Measurements from ENCODE around the gene TRIM9. TPM values are rescaled to one million over a fixed set of nuclear protein-coding genes. Genes with fewer than 3 reads are reported as not detected.

TRIM9 gene
- total RNA-seq, 1 experiment from 2014 or later: 0.44 TPM

- no TSS peak for BruUV-seq (replicated peaks)
- no peak for ATAC-seq
Observed at GRCh38 chr14:51014625-51015024, 80.3 kb downstream of the TRIM9 start.

GRCh38 chr14:51014086-51014485 lies 80.8 kb downstream of the TRIM9 start:
- in situ Hi-C loops (cut with HindIII; ENCODE audit: low pct_unique_long_range_greater_than_20kb, low sequenced_read_pairs) (no loop called here), intact Hi-C loops (cut with micrococcal nuclease; ENCODE audit: unreplicated experiment) (no loop called here)
- H3K4me3 ChIP-seq (ENCODE audit: low read depth in 2 of 2, low read length in 2 of 2): no peak overlapping the region
- no TSS peak for BruUV-seq (replicated peaks)
- POLR2A ChIA-PET: no interaction called here
- CTCF ChIA-PET: interaction anchor here (0.6 kb wide), 1 partner anchor 10 kb away, joined by 4 read pairs; no protein-coding TSS in a partner anchor
- no peak for TF ChIP-seq POLR2AphosphoS5 (IDR thresholded peaks at IDR 0.05; ENCODE audit: low read depth, low read length)
- ATAC-seq: no peak
- DNase-seq (ENCODE audit: low read depth, low spot score): no peak
- no peak overlapping the region for H3K27ac ChIP-seq (ENCODE audit: low read length)
- no peaks in the 10 kb centered on the region for H3K9me3 ChIP-seq (ENCODE audit: control insufficient read depth, insufficient read depth, low read depth, low read length)
- no peaks in the 10 kb centered on the region for H3K27me3 ChIP-seq (ENCODE audit: control insufficient read depth, insufficient read depth, low read length)
- no peaks in the 10 kb centered on the region for H3K36me3 ChIP-seq (ENCODE audit: control insufficient read depth, insufficient read depth, low read length)
- no peaks in the 10 kb centered on the region for H3K4me1 ChIP-seq (ENCODE audit: control insufficient read depth, insufficient read depth, low read length)

More at GRCh38 chr14:51014625-51015024, 80.3 kb downstream of the TRIM9 start:
- ChIA-PET POLR2A (no interaction called here), CTCF (interaction anchor here (0.6 kb wide), 1 partner anchor 10 kb away, joined by 4 read pairs; no protein-coding TSS in a partner anchor)
- intact Hi-C loops (cut with micrococcal nuclease; ENCODE audit: unreplicated experiment): no loop called here
- H3K9me3 ChIP-seq (ENCODE audit: control insufficient read depth, insufficient read depth, low read depth, low read length): no peaks in the 10 kb centered on the region
- no peaks in the 10 kb centered on the region for H3K4me1 ChIP-seq (ENCODE audit: control insufficient read depth, insufficient read depth, low read length)
- TF ChIP-seq POLR2AphosphoS5 (IDR thresholded peaks at IDR 0.05; ENCODE audit: low read depth, low read length) (no peak), SIN3A (IDR thresholded peaks at IDR 0.05; ENCODE audit: borderline replicate concordance, insufficient read depth, low read depth, low read length) (no peak), CTCF (IDR thresholded peaks at IDR 0.05) (no peak), REST (IDR thresholded peaks at IDR 0.05; ENCODE audit: insufficient read depth in 1 of 2, low read depth in 2 of 2, low read length in 1 of 2) (no peak), TCF7L2 (IDR thresholded peaks at IDR 0.05; ENCODE audit: low read depth, low read length) (no peak)
- in situ Hi-C loops (cut with HindIII; ENCODE audit: low pct_unique_long_range_greater_than_20kb, low sequenced_read_pairs): no loop called here
- no peak overlapping the region for H3K4me3 ChIP-seq (ENCODE audit: low read depth in 2 of 2, low read length in 2 of 2)
- DNase-seq (ENCODE audit: low read depth, low spot score): no peak
- H3K36me3 ChIP-seq (ENCODE audit: control insufficient read depth, insufficient read depth, low read length): no peaks in the 10 kb centered on the region
- H3K27me3 ChIP-seq (ENCODE audit: control insufficient read depth, insufficient read depth, low read length): no peaks in the 10 kb centered on the region
- no peak overlapping the region for H3K27ac ChIP-seq (ENCODE audit: low read length)

- no peaks in the 10 kb centered on the region for H3K4me1 ChIP-seq (ENCODE audit: control insufficient read depth, insufficient read depth, low read length)
- no peak for TF ChIP-seq REST (IDR thresholded peaks at IDR 0.05; ENCODE audit: insufficient read depth in 1 of 2, low read depth in 2 of 2, low read length in 1 of 2)
- TF ChIP-seq CTCF (IDR thresholded peaks at IDR 0.05): no peak
- no peak for TF ChIP-seq POLR2AphosphoS5 (IDR thresholded peaks at IDR 0.05; ENCODE audit: low read depth, low read length)
- no peak for TF ChIP-seq SIN3A (IDR thresholded peaks at IDR 0.05; ENCODE audit: borderline replicate concordance, insufficient read depth, low read depth, low read length)
- TF ChIP-seq TCF7L2 (IDR thresholded peaks at IDR 0.05; ENCODE audit: low read depth, low read length): no peak
Observed at GRCh38 chr14:51012055-51012454, 82.8 kb downstream of the TRIM9 start.

More at GRCh38 chr14:51012055-51012454, 82.8 kb downstream of the TRIM9 start:
- DNase-seq (ENCODE audit: low read depth, low spot score) (no peak), ATAC-seq (no peak)
- no peaks in the 10 kb centered on the region for H3K9me3 ChIP-seq (ENCODE audit: control insufficient read depth, insufficient read depth, low read depth, low read length)
- BruUV-seq (replicated peaks): no TSS peak
- ChIA-PET CTCF (no interaction called here), POLR2A (no interaction called here)
- intact Hi-C loops (cut with micrococcal nuclease; ENCODE audit: unreplicated experiment): no loop called here
- in situ Hi-C loops (cut with HindIII; ENCODE audit: low pct_unique_long_range_greater_than_20kb, low sequenced_read_pairs): no loop called here
- H3K4me3 ChIP-seq (ENCODE audit: low read depth in 2 of 2, low read length in 2 of 2): no peak overlapping the region
- H3K27me3 ChIP-seq (ENCODE audit: control insufficient read depth, insufficient read depth, low read length): no peaks in the 10 kb centered on the region
- H3K36me3 ChIP-seq (ENCODE audit: control insufficient read depth, insufficient read depth, low read length): no peaks in the 10 kb centered on the region
- H3K27ac ChIP-seq (ENCODE audit: low read length): no peak overlapping the region

Measured in Panc1 (cell line).